Activated CD8-positive, alpha-beta memory T cell treated with anti-CD3 and anti-CD28 coated beads for 24 hours (primary cell): ENCODE data around the gene WAC.
"Not testable (repeated sequence)": the region's sequence is repeated elsewhere in the genome, so short reads cannot be mapped to it uniquely, and the experiment has no call there.

Experiments used
- DNase-seq: peaks from one replicate; pipeline ENCODE4 v3.0.0-alpha.2; 2020

WAC gene

GRCh38 chr10:28623483-28623882 lies 90.6 kb downstream of the WAC start:
- no peak for DNase-seq

GRCh38 chr10:28624351-28624750 lies 91.4 kb downstream of the WAC start:
- DNase-seq, result no peak

GRCh38 chr10:28627102-28627501 lies 94.2 kb downstream of the WAC start:
- no peak for DNase-seq

- DNase-seq, result peak; percentile 82
Measured at GRCh38 chr10:28628184-28628893, 95.4 kb downstream of the WAC start.

- no peak for DNase-seq
Measured at GRCh38 chr10:28631896-28632583, 99.1 kb downstream of the WAC start.

- DNase-seq, result no peak
Measured at GRCh38 chr10:28632584-28632945, 99.6 kb downstream of the WAC start.

GRCh38 chr10:28633750-28634149 lies 100.8 kb downstream of the WAC start:
- no peak for DNase-seq

GRCh38 chr10:28637346-28637745 lies 104.4 kb downstream of the WAC start:
- DNase-seq, result no peak

- no peak for DNase-seq
Measured at GRCh38 chr10:28638392-28638791, 105.5 kb downstream of the WAC start.

- DNase-seq, result peak; percentile 28
Measured at GRCh38 chr10:28640551-28640950, 107.6 kb downstream of the WAC start.

GRCh38 chr10:28644647-28645046 lies 111.7 kb downstream of the WAC start:
- no peak for DNase-seq

GRCh38 chr10:28652106-28652505 lies 119.2 kb downstream of the WAC start:
- no peak for DNase-seq

GRCh38 chr10:28652703-28653102 lies 119.8 kb downstream of the WAC start:
- DNase-seq, result no peak

- DNase-seq, result not testable (repeated sequence)
Measured at GRCh38 chr10:28658824-28659223, 125.9 kb downstream of the WAC start.

GRCh38 chr10:28661035-28661434 lies 128.1 kb downstream of the WAC start:
- DNase-seq, result peak; percentile 15

- DNase-seq, result peak; percentile 80
Measured at GRCh38 chr10:28663576-28664368, 130.9 kb downstream of the WAC start.

- DNase-seq, result no peak
Measured at GRCh38 chr10:28664369-28664740, 131.4 kb downstream of the WAC start.

- no peak for DNase-seq
Measured at GRCh38 chr10:28666751-28667467, 134.0 kb downstream of the WAC start.

- peak; percentile 73 for DNase-seq
Measured at GRCh38 chr10:28668363-28669226, 135.7 kb downstream of the WAC start.

GRCh38 chr10:28669227-28670173 lies 136.6 kb downstream of the WAC start:
- no peak for DNase-seq
